AG20443 (cell line): Measurements from ENCODE around the gene ANKRD63.

Experiments
- DNase-seq: peaks from one replicate; pipeline ENCODE4 v3.0.0; 2012; ENCODE audit warnings: low spot score, mixed read lengths

ANKRD63 gene

DNA sequence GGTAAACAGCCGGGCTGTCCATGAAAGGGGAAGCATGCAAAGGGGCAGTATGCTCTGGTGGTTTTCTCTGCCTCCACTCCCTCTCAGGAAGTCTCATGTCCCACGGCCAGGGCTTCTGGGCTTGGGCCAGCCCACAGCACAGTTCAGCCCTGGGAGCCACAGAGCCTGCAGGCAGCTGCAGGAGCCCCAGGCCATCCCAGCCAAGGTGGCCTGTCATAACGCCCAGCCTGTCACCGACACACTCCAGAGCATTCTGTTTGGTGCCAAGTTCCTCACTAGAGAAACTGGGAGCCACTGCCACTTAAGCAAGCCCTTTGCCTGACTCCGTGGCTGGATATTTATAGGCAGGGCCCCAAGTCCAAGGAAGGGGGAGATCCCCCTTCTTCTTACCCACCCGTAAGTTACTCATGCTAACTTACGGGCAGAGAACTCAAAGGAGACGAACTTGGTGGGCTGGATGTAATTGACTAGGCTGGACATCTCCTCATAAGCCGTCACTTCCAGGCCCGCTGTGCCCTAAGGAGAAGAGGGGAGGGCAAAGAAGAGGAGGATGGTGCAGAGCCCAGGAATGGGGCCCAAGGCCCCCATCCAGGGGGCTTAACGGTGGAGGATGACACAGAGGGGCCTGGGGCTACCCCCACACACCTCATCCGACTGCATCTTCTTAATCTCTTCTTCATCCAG lies 13.2 kb upstream of the ANKRD63 start:
- DNase-seq: no peak

DNA sequence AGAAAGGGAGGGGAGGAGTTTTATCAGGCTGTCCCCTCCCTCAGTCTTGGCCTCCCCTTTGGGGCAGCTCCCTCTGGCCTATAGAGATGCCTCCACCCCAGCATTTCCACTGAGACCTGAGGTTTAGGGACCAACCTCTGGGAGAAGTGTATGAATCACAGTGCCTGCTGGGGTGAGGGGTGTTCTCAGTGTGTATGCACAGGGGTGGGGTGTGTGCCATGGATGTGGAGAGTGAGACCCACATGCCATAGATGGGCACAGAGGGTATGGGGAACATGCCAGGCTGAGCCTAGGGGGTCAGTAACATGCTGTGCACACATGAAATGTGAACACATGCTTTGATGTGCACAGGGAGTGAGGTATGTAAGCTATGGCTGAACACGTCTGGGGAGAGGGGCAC lies 12.4 kb upstream of the ANKRD63 start:
- DNase-seq: no peak

DNA sequence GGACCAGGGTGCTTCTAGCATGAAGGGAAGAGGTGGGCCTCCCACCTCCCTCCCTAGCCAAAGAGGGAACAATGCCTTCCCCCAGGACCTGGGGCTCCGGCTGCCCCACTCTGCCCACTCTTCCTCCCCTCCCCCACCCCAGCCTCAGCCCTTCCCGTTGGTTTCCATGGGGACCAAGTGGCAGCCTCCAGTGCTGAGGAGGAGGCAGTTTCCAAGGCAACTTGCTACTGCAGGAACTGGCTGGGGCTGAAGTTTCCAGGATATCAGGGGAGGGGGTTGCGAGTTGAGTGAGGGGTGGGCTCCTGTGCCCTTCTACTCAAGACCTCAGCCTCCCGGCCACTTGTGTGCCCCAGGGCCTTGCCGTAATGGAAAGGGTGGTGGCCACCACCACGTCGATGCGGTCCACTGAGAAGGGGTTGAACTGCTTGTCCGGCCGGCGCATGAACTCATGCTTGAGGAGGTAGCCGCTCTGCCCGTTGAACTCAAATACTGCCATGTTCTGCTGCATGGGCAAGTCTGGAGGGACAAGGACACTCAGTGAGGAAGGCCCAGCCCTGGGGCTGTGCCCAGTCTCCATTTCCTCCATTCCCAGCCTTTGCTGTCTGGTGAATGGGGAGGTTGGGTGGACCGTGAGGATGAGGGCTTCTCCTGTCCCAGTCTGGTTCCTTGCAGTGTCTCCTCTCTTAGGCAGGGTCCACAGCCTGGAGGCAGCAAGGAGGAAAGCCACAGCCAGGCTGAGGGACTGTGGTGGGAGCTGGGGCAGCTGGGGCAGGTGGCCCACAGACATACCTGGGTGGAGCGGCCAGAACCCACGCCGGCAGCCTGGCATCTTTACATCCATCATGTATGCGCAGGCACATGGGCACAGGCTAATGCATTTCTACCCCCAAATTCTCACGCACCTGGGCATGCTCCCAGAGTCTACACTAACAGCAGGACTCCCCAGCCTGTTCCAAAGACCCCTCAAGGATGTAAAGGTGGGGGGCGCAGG lies 11.3 kb upstream of the ANKRD63 start:
- no peak for DNase-seq

DNA sequence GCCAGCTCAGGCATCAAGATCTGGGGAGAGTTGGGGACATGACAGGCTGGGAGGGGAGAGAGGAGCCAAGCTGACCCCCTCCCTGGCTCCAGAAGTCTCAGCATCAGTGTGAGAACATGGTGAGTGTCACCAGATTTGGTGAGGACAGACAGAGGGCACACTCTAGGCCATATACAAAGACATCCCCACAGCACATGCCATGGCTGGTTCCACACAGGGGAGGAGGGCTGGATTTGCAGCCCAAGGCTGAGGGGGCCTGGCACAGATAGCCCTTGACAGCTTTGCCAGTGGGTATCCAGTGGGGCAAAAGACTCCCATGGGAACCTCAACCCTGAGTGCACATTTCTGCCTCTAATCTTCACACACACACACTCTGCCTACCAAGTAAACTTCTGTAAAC lies 10.1 kb upstream of the ANKRD63 start:
- no peak for DNase-seq

DNA sequence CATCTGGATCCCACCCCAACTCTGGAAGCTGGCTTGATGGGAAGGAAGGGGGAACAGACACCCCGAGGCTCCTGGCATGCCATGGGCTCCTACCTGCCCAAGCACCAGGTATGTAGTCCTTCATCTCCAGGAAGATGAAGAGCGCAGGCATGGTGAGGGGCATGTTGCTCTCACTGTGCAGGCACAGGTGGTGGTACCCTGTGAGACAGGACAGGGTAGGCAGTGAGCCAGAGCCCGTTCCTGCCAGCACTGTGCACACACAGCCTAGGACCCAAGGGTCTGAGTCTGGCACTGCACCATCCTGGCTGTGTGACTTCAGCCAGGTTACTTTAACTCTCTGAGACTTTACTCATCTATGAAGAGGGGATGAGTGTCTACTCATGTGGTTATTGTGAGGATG lies 9.4 kb upstream of the ANKRD63 start:
- no peak for DNase-seq

DNA sequence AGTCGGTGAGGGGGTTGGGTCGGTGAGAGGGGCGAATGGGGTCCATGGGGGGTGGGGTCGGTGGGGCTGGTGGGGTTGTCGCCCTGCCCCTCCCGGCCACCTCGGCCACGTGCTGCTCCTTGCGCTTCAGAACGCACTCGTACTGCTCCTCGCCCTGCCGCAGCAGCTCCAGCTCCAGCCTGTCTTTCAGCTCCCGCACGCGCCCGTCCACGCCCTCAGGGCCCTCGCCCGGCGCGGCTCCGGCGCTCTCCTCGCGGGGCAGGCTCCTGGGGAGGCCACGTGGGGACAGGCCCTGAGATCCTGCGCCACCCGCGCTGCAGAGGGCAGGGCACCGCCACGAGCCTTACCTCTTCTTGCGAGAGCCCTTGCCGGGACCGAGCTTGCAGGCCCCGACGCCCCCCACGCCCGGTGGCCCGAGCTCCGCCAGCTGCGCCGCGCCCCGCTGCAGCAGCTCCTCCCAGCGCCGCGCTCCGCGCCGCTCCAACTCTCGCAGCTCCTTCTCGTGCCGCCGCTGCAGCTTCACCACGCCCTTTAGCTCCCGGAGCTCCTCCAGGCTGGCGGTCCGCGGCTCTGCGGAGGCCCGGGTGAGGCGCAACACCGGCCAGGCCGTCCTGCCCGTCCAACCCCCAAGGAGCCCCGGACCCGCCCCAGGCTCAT lies 8.2 kb upstream of the ANKRD63 start:
- DNase-seq: peak; percentile 89

DNA sequence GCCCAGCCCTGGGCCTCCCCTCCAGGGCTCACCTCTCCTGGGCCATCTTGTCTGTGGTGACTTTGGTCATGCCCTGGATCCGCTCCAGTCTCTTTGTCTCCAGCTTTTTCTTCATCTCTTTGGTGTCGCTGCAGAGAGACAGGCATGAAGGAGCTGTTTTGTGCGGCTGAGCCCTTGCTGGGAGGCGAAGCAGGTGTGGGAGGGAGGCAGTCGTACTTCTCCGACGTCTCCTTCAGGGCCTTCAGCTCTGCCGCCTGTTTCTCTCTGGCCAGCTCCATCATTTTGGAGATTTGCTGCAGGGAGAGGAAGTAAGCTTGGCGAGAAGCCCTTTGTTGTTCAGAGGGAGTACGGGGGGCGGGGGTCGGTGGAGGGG lies 7.7 kb upstream of the ANKRD63 start:
- DNase-seq: no peak

DNA sequence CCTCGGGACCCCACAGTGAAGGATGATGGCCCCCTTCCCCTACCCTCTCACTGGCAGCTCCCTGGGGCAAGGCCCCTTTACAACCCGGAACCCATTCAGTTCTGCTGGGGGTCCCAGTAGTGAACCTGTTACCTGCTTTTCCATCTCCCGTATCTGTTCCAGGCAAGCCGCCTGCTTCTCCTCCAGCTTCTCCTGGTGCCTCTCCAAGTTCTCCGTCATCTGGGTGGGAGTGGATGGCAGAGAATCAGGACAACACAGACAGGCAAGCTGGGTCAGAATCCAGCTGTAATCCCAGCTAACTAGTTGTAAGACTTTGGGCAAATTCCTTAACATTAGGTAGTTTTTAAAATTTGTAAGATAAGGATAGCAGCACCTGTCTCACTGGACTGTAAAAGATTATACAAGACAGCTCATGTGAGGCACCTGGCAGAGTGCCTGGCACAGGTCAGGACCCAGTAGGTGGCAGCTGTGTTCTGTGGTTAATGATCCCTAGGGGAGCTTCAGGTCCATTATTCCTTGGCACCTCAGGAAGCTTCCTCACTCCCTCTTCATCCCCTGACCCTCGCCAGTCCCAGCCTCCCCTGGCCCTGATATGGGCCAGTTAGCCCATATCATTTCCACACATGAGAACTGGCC lies 6.4 kb upstream of the ANKRD63 start:
- DNase-seq: no peak

DNA sequence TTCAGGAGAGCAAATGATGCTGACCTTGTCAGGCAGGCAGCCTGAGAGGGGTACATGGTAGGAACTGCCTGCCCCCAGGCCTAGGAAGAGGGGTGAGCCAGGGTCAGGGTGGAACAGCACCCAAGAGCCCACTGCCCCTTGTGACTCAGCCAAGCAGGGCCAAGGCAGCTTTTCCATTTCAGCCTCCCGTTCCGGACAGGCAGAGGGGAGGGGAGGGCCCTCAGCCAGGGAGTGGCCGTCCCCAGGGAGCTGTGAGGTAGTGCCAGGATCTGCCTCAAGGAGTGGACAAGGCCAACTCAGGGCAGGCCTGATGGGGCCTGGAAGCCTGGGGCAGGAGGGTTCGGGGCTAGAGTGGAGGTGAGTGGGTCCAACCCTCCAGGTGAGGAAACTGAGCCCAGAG lies 5.1 kb upstream of the ANKRD63 start:
- DNase-seq: no peak

DNA sequence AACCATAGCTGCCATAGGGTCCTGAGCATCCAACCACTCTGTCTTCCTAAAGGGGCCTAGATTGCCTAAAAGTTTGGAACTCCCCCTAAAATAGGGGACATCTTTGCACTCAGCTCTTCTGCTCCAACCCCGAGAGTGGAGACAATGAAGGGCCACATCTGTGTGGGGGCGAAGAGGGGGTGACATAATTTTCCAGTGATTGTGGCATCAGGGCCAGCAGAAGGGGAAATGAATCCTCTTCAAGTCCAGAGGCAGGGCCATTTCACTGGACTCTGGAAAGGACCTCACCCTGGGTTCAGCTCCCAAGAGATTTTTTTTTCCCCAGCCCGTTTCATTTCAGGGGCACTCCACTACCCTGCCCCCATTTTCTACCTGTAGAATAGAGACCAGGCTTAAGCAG lies 4.6 kb upstream of the ANKRD63 start:
- no peak for DNase-seq

DNA sequence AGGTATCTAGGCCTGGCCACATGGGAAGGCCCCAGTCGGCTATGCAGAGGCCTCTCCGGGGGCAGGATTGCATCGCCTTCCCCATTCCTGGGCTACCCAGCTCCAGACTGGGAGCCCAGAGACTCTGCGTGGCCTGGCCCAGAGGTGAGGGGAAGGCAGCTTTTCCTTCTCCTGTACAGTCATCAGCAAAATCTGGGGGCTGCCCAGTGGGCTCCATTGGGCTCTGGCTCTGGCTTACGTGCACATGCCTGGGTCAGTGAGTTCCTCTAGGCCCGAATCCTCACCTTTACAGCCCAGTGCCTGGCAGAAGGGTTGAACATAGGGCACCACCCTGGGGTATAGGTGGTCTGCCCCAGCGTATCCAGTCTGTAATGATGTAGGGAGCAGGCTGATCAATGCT lies 3.9 kb upstream of the ANKRD63 start:
- DNase-seq: no peak

DNA sequence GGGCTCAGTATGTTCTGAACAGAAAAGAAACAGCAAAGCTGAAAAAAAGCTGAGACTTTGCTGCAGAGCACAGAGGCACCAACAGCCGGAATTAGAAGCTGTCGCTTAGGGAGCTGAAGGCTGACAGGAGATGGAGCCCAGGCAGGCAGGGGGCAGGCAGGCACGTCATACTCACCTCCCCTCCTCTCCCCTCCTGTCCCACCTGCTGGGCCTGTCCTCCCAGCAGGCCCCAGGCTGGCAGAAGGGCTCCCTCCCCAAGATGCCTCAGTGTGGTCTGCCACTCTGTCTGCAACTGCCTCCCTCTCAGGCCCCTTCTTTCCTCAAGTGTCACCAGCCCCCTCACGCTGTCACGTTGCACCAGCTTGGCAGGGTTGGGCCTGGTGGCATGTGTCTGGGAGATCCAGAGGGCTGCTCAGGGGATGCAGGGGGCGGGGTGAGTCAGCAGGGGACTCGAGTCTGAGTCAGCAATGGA lies 3.2 kb upstream of the ANKRD63 start:
- DNase-seq: no peak

DNA sequence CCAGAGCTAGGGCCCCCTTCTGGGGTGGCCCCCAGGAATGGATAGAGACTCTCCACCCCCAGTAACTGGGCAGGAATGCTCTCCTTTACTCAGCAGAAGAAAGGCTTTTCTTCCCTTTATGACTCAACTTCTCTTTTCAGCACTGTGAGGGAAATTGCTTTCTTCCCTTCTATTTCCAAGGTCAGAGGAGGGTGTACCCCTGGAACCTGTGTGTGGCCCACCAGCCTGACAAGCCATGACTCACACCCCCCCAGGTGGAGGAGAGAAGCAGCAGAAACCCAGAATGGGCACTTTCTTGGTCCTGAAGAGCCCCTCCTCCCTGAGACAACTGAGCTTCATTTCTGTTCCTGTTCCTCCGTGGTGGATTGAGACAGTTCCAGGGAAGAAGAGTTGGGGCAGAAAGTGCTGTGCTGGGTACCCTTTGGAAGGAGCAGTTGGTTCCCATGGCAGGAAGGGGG lies 2.7 kb upstream of the ANKRD63 start:
- DNase-seq: no peak

DNA sequence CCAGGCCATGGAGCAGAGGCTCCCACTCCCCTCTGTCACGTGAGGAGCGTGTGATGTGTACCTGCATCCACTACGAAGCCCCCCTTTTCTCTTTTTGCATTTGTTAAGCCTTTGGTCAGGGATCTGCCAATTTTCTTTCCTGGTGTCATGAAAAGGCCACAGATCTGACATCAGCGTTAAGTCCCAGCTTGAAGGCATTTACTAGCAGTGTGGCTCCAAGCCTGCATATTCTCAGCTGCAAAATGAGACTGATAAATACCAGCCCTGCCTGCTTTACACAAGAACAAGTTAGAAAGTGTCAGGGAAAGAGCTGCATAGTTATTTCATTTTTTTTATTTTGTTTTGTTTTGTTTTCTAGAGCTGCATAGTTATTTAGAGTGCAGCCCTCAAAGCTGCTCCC lies 2.3 kb upstream of the ANKRD63 start:
- peak; percentile 58 for DNase-seq

DNA sequence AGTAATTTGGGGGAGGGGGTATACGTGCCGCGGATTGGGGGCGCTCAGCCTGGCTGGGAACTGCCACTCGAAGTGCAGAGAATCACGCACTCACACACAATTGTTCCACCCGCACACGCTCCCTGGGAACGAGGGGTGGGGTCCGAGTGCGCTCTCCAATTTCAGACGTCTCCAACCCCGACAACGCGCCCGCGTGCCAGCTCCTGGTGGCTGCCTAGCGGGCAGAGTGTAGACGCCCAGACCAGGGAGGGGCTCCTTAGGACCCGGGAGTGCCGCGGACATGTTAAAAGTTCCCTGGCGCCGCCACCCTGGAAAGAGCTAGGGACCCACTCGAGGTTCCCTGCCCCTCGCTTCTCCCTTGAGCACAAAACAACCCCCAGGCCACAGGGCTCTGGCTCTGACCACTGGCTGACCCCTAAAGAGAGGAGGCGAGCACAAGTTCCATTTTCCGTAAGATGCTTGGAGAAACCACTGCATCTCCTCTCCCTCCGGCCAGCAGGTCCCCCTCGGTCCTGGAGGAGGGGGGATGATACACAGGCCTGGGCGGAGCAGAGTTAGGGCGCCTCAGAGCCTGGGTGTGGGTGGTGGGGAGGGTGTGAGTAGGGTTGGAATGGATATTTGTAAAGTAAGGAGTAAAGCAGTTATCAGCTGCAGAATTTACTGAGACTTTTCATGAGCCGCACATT lies 894 bp upstream of the ANKRD63 start:
- DNase-seq: no peak

DNA sequence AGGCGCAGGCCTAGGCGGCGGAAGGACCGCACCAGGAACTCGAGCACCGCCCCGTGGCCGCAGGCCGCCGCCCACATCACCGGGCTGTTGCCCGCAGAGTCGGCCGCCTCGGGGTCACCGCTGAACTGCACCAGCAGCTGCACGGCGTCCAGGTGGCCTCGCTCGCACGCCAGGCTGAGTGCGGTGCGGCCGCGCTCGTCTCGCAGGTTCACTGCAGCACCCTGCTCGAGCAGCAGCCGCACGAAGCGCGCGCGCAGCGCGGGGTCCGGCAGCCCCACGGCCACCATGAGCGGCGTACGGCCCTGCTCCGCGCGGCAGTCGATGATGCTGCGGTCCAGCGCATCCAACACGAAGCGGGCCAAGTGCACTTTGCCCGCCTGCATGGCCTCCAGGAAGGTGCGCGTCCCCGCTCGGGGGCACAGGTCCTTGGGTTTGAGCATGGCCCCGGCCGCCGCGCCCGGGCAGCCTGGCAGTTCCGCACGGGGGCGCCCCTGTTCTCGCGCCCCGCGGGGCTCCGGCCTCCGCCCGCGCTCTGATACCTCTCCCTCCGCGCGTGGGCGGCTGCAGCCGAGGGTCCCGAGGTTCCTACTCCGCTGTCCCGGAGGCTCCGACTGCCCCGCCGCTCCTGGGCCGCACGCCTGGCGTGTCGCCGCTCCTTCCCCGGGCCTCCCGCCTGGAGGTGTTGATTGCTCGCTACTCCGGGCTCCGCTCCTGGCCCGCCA lies 556 bp downstream of the ANKRD63 start:
- DNase-seq: peak; percentile 58

DNA sequence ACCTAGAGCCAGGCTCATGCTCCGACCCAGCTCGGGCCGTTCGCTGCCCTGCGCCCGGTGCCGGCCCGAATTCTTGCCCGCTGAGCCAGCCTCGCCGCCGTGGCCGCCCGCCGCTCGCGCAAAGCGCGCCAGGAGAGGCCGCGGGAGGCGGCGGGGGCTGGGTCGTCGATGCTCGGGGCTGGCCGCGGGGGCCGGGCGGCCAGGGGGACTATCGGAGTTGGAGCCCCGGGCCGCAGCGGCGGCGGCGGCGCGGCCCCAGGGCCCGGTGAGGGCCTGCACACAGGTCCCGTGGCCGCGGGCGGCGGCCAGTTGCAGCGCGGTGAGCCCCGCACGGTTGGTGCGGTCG lies 1.1 kb downstream of the ANKRD63 start:
- peak; percentile 32 for DNase-seq

DNA sequence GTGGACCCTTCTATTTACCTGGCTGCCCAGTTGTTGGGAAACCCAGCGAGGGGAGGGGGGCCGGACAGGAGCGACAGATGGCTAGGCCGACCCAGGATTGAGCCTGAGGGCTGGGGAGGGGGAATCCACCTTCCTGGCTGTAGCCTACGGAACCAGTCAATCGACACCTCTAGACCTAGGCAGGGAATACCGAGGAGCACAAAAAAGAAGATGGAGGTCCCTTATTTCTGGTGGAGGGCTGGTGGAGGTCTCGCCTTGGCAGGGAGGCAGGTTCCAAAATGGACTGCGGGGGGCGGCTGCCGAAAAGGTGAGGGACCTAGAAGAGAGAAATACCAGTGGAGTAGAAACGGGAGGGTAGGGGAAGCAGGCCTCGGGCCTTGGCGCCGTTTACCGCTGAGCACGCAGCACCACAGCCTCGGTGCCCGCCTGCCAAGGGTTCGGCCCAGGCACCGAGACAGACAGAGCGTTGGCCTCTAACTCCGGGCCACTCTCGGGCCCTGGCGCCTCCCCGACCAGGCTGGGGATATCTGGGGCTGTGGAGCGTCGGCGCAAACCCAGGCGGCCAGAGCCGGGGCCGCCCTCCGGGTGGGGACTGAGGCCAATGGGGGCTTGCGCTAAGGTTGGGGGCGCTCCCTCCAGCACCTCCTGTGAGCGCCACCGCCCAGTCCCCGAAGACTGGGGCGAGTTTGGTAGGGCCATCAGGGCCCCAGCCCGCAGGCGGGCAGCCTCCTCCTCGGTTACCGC lies 1.6 kb downstream of the ANKRD63 start:
- no peak for DNase-seq

DNA sequence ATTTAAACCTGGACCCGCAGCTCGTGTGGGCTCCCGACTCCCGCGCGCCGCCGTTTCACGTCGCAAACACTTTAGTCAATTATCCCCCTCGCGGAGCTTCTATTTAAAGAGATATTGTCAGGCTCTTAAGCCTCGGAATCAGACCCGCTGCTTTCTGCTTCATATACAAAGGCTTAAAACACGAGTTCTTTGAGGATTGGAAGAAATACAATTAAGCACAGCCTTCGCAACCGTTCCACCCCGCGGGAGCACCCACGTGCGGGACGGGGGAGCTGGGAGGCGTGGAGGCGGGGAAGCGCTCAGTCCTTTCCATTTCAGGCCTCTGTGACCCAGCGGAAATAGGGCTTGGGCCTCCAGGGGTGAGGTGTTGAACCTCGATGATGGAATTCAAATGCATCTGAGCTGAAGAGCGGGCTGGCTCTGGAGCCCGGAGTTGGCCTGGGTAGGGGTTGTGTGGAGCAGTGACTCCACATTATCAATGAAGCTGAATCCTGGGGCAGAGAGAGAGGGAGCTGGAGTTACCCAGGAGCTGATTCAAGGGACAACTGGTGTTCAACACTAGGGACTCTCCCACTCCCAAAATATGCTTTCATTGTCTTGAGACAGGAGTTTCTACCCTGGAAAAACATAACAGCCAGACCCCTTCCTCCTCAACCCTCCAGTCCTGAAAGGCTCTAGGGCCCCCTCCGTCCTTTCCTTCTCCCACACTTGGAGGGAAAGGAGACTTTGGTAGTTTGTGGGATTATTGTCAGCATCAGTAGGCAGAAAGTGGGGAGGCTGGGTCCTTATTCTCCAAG lies 2.4 kb downstream of the ANKRD63 start:
- DNase-seq: no peak
